ENCODE results near the gene FOXRED1. TPM values are rescaled to one million over a fixed set of nuclear protein-coding genes. Genes with fewer than 3 reads are reported as not detected.

Gene FOXRED1
- total and polyA plus RNA-seq, 10 of the 15 experiments (the other 5 are each of a cell fraction or from before 2014, with no cell fraction given) = 9.9 to 67.7 (median 38.0) TPM

DNA sequence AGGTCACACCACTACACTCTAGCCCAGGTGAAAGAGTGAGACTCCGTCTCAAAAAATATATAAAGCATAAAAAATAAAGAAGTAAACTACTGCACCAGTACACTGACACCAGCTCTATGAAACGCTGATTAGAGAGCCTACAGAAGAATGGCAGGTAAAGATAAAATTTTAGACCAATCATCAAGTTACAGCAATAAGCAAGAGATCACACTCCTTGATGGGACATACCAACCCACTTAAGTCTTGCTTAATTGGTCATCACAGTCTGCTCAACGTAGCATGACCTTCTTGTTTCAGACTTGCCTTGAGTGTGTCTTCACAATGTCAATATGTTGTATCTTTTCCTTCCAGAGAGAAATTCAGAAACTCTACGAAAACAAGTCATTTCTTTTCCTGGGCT, 12.7 kb upstream of the FOXRED1 start:
- Histone ChIP-seq H3K9me3 (replicated peaks; ENCODE audit: control insufficient read depth, insufficient read depth, low read length) (no peaks in the 10 kb centered on the region), H3K4me3 (no peak overlapping the region), H3K27ac (ENCODE audit: control insufficient read depth, insufficient read depth) (no peak overlapping the region), H4K20me1 (ENCODE audit: control insufficient read depth, insufficient read depth) (no peaks in the 10 kb centered on the region), H3K4me2 (ENCODE audit: control insufficient read depth, insufficient read depth) (no peak overlapping the region), H3K79me2 (ENCODE audit: control insufficient read depth, insufficient read depth, low read length) (no peaks in the 10 kb centered on the region), H3K9ac (ENCODE audit: control insufficient read depth, insufficient read depth, low read length) (no peak overlapping the region), H3K27me3 (replicated peaks in 1 of 2; ENCODE audit: control insufficient read depth in 2 of 2, insufficient read depth in 2 of 2, low read length in 1 of 2) (no peaks in the 10 kb centered on the region), H3K4me1 (ENCODE audit: control insufficient read depth, insufficient read depth, low read length) (no peaks in the 10 kb centered on the region), H2AFZ (ENCODE audit: control insufficient read depth, low read depth, low read length) (no peak overlapping the region), H3K36me3 (ENCODE audit: control insufficient read depth in 2 of 2, insufficient read depth in 2 of 2, low read length in 1 of 2) (peaks cover 2 to 8% of the 10 kb centered on the region in 2 experiments; a peak in 3 of 4 replicates)
- intact Hi-C loops (cut with micrococcal nuclease; ENCODE audit: unreplicated experiment) (loop anchor here (5.0 kb wide), 1 partner anchor 339 kb away; no protein-coding TSS in a partner anchor), in situ Hi-C loops (cut with MboI) (no loop called here)
- whole genome bisulfite sequencing (ENCODE audit: insufficient coverage, insufficient replicate concordance, low lambda C conversion rate, missing lambda C conversion rate) = 95% methylated on average over 4 of the region's 4 CpGs
- DNase-seq (ENCODE audit: low read depth, low spot score) = no peak
- ChIA-PET SMC1A (ENCODE audit: uncharacterized antibody, unreplicated experiment) (no interaction called here), RAD21 (ENCODE audit: unreplicated experiment) (no interaction called here), POLR2A (no interaction called here), CTCF (no interaction called here)
- BruUV-seq (replicated peaks) = no TSS peak
- FAIRE-seq = no peak
- no peak for ATAC-seq
- no peak for TF ChIP-seq HCFC1 (IDR thresholded peaks at IDR 0.05; ENCODE audit: low read length)
- TF ChIP-seq CHD2 (IDR thresholded peaks at IDR 0.05; ENCODE audit: borderline replicate concordance, low read depth, low read length) = no peak
- TF ChIP-seq RFX5 (IDR thresholded peaks at IDR 0.05; ENCODE audit: low read depth, low read length) = no peak
- no peak for TF ChIP-seq CHD4 (IDR thresholded peaks at IDR 0.05)
- TF ChIP-seq JUND (IDR thresholded peaks at IDR 0.05; ENCODE audit: low read depth, low read length) = no peak
- TF ChIP-seq TARDBP (IDR thresholded peaks at IDR 0.05; ENCODE audit: borderline replicate concordance) = no peak
- no peak for TF ChIP-seq NRF1 (conservative IDR thresholded peaks at IDR 0.05; ENCODE audit: low read depth, low read length)
- TF ChIP-seq EGR1 (IDR thresholded peaks at IDR 0.05; ENCODE audit: borderline replicate concordance in 1 of 2, low read depth in 2 of 2, low read length in 2 of 2) = no peak
- no peak for TF ChIP-seq SRF (IDR thresholded peaks at IDR 0.05; ENCODE audit: low read depth in 2 of 2, low read length in 2 of 2)
- no peak for TF ChIP-seq SMAD1 (IDR thresholded peaks at IDR 0.05; ENCODE audit: low read depth, partially characterized antibody)
- TF ChIP-seq, protein P1, sequence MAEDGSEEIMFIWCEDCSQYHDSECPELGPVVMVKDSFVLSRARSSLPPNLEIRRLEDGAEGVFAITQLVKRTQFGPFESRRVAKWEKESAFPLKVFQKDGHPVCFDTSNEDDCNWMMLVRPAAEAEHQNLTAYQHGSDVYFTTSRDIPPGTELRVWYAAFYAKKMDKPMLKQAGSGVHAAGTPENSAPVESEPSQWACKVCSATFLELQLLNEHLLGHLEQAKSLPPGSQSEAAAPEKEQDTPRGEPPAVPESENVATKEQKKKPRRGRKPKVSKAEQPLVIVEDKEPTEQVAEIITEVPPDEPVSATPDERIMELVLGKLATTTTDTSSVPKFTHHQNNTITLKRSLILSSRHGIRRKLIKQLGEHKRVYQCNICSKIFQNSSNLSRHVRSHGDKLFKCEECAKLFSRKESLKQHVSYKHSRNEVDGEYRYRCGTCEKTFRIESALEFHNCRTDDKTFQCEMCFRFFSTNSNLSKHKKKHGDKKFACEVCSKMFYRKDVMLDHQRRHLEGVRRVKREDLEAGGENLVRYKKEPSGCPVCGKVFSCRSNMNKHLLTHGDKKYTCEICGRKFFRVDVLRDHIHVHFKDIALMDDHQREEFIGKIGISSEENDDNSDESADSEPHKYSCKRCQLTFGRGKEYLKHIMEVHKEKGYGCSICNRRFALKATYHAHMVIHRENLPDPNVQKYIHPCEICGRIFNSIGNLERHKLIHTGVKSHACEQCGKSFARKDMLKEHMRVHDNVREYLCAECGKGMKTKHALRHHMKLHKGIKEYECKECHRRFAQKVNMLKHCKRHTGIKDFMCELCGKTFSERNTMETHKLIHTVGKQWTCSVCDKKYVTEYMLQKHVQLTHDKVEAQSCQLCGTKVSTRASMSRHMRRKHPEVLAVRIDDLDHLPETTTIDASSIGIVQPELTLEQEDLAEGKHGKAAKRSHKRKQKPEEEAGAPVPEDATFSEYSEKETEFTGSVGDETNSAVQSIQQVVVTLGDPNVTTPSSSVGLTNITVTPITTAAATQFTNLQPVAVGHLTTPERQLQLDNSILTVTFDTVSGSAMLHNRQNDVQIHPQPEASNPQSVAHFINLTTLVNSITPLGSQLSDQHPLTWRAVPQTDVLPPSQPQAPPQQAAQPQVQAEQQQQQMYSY (CRISPR knock-in tag; IDR thresholded peaks at IDR 0.05) = no peak
- no peak for TF ChIP-seq CBFB (IDR thresholded peaks at IDR 0.05; ENCODE audit: low read depth)
- TF ChIP-seq SIX5 (IDR thresholded peaks at IDR 0.05; ENCODE audit: low read depth, low read length, severe bottlenecking) = no peak
- TF ChIP-seq, protein P2, sequence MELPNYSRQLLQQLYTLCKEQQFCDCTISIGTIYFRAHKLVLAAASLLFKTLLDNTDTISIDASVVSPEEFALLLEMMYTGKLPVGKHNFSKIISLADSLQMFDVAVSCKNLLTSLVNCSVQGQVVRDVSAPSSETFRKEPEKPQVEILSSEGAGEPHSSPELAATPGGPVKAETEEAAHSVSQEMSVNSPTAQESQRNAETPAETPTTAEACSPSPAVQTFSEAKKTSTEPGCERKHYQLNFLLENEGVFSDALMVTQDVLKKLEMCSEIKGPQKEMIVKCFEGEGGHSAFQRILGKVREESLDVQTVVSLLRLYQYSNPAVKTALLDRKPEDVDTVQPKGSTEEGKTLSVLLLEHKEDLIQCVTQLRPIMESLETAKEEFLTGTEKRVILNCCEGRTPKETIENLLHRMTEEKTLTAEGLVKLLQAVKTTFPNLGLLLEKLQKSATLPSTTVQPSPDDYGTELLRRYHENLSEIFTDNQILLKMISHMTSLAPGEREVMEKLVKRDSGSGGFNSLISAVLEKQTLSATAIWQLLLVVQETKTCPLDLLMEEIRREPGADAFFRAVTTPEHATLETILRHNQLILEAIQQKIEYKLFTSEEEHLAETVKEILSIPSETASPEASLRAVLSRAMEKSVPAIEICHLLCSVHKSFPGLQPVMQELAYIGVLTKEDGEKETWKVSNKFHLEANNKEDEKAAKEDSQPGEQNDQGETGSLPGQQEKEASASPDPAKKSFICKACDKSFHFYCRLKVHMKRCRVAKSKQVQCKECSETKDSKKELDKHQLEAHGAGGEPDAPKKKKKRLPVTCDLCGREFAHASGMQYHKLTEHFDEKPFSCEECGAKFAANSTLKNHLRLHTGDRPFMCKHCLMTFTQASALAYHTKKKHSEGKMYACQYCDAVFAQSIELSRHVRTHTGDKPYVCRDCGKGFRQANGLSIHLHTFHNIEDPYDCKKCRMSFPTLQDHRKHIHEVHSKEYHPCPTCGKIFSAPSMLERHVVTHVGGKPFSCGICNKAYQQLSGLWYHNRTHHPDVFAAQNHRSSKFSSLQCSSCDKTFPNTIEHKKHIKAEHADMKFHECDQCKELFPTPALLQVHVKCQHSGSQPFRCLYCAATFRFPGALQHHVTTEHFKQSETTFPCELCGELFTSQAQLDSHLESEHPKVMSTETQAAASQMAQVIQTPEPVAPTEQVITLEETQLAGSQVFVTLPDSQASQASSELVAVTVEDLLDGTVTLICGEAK (IDR thresholded peaks at IDR 0.05; ENCODE audit: borderline replicate concordance) = no peak
- no peak for TF ChIP-seq BCL11A (IDR thresholded peaks at IDR 0.05; ENCODE audit: low read depth, low read length)
- no peak for TF ChIP-seq HDAC2 (IDR thresholded peaks at IDR 0.05)

All from GM12878 (cell line).